Measurements from ENCODE around the gene SLC25A17.

DNA sequence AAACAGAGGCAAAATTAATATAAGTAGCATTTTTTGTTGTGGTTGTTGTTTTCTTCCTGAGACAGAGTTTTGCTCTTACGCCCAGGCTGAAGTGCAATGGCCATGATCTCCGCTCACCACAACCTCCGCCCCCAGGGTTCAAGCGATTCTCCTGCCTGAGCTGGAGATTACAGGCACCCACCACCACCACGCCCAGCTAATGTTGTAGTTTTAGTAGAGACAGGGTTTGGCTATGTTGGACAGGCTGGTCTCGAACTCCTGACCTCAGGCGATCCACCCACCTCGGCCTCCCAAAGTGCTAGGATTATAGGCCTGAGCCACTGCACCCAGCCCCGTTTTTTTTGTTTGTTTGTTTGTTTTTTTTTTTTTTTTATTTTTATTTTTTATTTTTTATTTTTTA is 75.4 kb downstream of the SLC25A17 start:
- TF ChIP-seq, protein P1, sequence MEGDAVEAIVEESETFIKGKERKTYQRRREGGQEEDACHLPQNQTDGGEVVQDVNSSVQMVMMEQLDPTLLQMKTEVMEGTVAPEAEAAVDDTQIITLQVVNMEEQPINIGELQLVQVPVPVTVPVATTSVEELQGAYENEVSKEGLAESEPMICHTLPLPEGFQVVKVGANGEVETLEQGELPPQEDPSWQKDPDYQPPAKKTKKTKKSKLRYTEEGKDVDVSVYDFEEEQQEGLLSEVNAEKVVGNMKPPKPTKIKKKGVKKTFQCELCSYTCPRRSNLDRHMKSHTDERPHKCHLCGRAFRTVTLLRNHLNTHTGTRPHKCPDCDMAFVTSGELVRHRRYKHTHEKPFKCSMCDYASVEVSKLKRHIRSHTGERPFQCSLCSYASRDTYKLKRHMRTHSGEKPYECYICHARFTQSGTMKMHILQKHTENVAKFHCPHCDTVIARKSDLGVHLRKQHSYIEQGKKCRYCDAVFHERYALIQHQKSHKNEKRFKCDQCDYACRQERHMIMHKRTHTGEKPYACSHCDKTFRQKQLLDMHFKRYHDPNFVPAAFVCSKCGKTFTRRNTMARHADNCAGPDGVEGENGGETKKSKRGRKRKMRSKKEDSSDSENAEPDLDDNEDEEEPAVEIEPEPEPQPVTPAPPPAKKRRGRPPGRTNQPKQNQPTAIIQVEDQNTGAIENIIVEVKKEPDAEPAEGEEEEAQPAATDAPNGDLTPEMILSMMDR (optimal IDR thresholded peaks at IDR 0.05 in 1 of 3, IDR thresholded peaks at IDR 0.05 in 1 of 3, conservative IDR thresholded peaks at IDR 0.05 in 1 of 3; ENCODE audit: extremely low read depth in 1 of 3, insufficient read depth in 2 of 3, low read length in 3 of 3) = no peak
- TF ChIP-seq EZH2 (IDR thresholded peaks at IDR 0.05; ENCODE audit: low read length) = no peak
